HEK293T (cell line): Measurements from ENCODE around the gene CSGALNACT2.

Source experiments
- ARNT ChIP-seq: fragments of 450-650 bp; IDR thresholded peaks from 2 replicates; pipeline ENCODE4 v1.6.1; 2017; ENCODE audit warnings: mild to moderate bottlenecking
- ELF4 ChIP-seq: fragments of 450-650 bp; IDR thresholded peaks from 2 replicates; pipeline ENCODE4 v1.6.1; 2017; ENCODE audit warnings: antibody characterized with exemption
- FOXM1 ChIP-seq: fragments of 450-650 bp; IDR thresholded peaks from 2 replicates; pipeline ENCODE4 v1.6.1; 2017; ENCODE audit warnings: mild to moderate bottlenecking, borderline replicate concordance
- HDGF ChIP-seq: fragments of 450-650 bp; IDR thresholded peaks from 2 replicates; pipeline ENCODE4 v1.6.1; 2017; ENCODE audit warnings: antibody characterized with exemption, borderline replicate concordance
- SUZ12 ChIP-seq: fragments of 450-650 bp; IDR thresholded peaks from 2 replicates; pipeline ENCODE4 v1.6.1; 2016; ENCODE audit warnings: mild to moderate bottlenecking

- TF ChIP-seq ARNT (no peak), FOXM1 (no peak), SUZ12 (no peak), HDGF (no peak), ELF4 (no peak)
These were observed 554 bp downstream of the CSGALNACT2 start for GRCh38 chr10:43138757-43139241.
